GM18861 (cell line): ENCODE measurements around the gene TRMT10A.

Source experiments
- ATAC-seq: cut with Tn5 transposase; IDR thresholded peaks from one replicate; pipeline ENCODE4 v1.9.1; 2021; ENCODE audit not compliant: unreplicated experiment

TRMT10A gene, protein sequence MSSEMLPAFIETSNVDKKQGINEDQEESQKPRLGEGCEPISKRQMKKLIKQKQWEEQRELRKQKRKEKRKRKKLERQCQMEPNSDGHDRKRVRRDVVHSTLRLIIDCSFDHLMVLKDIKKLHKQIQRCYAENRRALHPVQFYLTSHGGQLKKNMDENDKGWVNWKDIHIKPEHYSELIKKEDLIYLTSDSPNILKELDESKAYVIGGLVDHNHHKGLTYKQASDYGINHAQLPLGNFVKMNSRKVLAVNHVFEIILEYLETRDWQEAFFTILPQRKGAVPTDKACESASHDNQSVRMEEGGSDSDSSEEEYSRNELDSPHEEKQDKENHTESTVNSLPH

DNA sequence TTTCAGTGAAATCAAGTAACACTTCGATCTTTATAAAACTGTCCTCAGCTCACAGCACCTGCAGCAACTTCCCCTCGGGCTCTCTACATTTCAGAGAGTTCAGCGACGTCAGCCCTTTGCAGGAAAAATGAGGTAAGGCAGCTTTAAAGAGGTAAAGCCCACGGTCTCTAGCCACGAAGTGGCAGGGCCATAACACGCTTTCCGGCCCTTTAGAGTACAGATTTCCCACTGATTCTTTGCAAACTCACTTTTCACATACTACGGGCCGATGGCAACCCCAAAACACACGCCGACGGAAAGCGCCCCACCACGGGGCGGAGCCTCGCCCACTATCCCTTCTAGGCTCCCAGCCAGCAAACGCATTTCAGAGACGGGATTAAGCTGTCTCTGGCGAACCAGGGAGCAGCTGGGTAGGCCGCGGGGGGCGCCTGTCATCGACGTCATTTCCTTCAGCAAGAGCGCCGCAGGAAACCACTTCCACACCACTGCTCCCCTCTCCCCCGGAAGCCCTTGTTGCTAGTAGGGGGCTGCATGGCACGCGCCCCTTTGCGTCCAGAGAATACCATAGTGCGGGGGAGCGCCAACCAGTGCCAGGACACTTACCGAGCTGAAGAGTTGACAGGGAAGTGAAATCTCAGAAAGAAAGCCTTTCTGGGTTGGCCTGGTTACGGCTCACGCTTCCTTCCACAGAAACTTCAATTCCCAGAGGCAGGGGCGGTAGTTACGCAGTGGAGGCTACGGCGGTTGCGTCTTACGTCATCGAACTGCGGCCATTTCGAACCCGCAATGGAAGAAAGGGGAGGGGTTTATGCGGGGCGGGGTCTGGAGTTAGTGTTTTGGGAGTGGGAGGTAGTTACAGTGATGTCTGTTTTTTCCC is at the start of gene TRMT10A:
TSS of gene TRMT10A (minus strand) at position 730 of the 877 bp plus-strand sequence. CDS start 4,701 bp downstream, outside the sequence.
- ATAC-seq, result peak; percentile 91

DNA sequence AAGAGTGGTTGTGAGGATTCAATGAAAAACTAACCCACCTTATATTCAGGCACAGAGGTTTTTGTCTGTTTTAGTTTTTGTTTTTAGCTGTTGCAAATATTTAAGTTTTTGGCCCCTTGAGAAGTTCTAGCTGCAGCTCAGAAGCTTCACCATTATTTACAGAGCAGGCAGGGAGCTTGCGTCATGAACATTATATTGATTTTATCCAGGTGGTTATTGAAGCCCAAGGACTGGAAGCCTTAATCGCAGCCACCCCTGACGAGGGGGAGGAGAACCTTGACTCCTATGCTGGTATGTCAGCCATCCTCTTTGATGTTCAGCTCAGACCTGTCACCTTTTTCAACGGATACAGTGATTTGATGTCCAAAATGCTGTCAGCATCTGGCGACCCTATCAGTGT is 48.9 kb upstream of the TRMT10A start:
- no peak for ATAC-seq

DNA sequence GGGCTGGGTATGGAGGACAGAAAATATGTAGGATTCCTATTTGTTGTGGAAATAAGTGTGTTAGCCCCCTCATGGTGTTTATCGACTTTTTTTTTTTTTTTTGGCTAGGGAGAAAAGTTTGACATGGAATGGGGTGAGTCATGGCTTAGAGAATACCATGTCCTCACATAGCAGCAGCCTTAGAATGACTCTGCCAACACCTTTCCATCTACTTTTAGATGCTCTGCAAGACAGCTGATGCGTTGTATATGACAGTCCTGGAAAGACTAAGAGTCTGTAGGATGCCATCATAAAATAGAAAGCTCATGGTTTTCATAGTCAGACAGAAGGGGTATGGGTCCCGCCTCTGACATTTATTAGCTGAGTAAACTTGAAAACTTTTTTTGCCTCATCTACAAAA is 48.4 kb upstream of the TRMT10A start:
- ATAC-seq, result no peak

DNA sequence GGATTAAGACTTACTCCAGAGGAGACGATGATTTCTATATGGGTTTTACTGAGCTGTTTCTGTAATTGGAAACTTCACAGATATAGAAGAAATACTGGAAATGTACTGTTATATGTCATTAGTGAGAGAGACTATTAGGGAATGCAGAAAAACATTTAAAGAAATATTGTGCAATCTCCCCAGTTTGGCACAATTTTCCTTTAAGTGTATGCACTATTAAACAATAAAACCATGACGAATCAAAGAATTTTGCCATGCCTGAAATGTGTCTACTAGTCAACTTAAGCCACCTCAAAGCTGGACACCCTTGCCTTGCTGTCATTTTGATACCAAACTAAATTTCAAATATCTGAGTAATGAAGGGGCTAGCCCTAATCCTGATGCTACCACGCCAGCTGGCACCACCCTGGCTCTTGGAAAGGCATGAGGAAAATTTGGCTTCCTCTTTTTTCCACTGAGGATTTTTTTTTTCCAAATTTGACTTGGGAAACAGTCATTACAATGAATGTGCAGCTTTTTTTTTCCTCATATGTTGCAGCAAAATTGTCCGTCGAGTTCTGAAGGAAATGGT is 46.9 kb upstream of the TRMT10A start:
- no peak for ATAC-seq

DNA sequence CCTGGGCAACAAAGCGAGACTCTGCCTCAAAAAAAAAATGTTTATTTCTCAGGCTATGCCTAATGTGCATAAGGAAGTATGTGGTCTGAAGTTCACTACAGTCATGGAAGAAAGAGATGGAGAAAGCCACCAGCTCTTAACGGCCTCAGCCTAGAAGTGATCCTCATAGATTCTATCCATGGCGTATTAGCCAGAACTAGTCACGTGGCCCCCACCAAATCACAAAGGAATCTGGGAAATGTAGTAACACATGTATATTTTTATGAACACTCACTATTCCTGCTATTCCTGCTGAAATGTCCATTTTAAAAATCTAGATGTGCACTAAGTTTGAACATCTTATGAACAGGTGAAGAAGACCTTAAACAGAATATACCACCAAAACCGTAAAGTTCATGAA is 44.6 kb upstream of the TRMT10A start:
- no peak for ATAC-seq

DNA sequence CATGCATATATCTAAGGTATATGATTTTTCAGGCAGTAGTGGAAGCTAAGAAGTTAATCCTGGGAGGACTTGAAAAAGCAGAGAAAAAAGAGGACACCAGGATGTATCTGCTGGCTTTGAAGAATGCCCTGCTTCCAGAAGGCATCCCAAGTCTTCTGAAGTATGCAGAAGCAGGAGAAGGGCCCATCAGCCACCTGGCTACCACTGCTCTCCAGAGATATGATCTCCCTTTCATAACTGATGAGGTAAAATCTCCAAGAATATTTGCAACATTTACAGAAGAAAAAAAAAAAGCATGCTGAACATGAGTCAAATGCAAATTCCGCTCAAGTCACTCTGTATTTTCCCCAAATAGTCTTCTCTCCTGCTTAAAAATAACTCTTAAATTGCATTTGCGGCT is 42.9 kb upstream of the TRMT10A start:
- ATAC-seq, result no peak

DNA sequence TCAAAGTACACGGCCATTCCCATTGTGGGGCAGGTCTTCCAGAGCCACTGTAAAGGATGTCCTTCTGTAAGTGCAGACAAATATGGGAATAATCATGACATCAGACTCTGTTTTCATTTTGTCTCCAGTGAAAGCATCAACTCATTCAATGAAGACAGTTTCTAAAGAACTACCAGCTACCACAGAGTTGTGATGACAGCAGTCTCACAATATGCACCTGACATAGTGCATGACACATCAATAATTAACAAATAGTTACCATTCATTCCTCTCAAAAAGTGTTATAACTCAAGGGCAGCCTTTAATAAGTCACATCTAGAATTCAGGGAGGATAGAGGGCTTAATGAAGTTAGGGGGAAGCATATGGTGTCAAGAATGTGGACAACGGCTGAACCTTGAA is 31.0 kb upstream of the TRMT10A start:
- ATAC-seq, result no peak

DNA sequence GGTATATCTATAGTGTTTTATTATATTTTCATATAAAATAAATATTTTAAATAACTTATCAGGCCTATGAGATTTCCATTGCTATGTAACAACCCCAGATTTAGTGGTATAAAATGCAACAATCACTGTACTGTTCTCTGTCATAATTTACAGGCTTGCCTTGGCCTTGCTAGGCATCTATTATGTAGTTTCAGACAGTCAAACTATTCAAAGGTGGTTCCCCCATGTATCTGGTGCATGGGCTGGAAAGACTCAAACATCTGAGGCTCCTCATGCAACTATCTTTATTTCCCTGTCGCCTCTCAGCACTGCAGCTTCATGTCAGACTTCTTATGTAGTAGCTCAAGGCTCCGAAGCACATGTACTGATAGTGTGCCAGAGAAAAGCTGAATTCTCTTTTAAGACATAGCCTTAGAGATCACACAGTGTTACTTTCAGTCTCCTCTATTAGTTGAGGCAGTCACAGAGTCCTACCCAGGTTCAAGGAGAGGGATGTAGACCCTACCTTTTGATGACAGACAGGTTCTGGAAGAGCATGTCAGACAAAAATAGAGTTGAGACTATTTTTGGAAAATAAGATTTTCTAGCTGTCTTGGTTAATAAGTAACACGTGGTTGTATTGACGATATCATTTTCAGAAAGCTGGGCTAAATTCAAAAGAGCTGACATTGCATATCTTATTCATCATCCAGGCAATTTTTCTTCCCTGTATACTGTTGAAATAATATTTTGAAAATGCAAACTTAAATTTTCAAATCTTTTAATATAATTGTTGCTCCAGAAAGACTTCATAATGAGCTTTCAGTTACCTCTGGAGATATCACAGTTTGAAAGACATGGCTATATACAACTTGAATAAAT is 30.2 kb upstream of the TRMT10A start:
- peak; percentile 44 for ATAC-seq

DNA sequence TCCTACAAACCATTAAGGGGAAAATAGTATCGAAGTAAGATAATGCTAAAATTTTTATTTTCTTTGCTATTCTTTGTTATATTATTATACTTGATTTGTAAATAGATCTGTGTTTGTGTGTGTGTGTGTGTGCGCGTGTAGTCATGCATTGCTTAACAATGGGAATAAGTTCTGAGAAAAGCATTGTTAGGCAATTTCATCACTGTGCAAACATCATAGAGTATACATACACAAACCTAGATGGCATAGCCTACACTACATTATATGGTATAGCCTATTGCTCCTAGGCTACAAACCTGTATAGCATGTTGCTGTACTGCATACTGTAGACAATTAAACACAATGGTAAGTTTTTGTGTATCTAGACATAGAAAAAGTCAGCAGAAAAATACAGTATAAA is 27.9 kb upstream of the TRMT10A start:
- no peak for ATAC-seq

DNA sequence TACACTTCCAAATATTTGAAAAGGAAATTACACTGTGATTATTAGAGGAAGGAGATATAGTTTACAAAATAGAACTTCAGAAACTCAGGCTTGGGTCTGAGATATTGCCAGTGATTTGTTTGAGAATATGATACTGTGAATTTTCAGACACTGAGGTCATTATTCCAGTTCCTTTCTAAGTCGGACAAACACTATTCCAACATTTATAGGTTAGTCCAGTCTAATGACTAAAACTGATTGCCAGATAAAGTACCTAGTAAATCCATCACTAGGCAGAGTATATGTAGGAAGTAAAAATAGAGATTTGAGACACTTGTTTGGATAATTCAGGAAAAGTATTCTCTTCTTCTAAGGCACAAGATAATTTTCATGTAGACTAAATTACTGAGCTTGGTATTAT is 24.0 kb upstream of the TRMT10A start:
- no peak for ATAC-seq

DNA sequence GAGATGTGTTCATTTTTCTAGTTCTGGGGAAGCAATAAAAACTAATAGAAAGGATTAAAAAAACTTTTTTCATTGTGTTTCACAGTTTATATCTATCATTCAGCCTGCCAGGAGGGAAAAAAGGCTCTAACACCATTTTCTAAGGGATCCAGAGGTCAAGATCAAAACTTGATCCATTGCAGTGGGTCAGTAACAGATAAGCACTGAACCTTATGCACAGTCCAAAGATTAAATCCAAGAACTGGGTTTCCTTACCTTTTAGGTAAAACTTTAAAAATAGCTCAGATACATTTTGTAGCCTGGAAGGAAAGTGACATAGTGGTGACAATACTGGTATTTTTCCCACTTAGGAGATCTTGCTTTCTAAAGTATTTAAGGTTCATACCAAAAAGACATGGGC is 23.5 kb upstream of the TRMT10A start:
- no peak for ATAC-seq

DNA sequence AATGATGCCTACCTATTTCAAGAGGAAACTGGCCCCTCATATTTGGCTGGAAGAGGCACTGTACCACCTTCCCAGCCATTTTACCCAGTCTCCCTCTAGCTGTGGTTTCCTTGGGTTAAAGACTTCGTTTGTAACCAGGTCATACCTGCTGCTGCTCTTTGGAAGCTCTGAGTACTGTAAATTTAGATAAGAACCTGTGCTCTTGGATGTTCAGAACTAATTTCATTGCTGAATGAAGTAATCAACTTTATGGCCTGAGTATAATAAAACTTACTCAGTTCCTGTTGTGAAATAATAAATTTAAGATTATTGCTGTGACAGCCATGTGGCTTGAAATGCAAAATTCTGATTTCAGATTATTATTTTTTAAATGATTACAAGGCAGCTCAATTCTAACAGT is 23.0 kb upstream of the TRMT10A start:
- no peak for ATAC-seq

DNA sequence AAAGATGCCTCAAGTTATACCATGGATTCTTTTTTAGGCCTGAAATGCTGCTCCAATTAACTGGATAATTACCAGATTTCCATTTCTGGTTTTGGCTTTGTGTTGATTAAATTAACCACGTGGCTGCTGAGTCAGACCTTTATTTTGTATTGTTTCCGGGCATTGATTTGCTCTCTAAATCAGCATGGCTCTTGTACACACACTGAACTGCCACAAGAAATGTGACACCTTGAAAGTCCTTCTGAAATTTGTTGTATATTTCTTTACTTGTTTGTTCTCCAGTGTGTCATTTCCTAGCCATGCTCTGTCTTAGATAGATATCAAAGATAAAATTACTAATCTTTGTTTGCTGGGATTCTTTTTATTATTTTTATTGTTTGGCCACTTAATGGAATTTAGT is 22.5 kb upstream of the TRMT10A start:
- ATAC-seq, result no peak

DNA sequence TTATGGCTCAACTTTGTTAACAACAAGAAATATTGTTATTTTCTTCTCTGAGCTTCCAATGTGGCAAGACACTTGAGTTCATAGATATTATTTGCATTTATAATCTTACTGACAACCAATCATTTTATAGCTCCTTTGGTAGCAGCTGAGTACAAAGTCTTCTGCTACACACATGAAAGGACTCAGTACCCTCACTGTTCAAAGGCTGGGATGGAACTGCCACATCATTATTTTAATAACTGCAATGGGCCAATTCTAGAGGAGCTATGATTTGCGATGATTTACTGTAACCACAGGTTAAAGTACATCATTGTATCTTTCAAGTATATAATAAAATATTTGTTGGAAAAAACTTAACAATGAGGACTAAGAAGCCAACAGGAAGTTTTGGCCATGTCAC is 21.7 kb upstream of the TRMT10A start:
- ATAC-seq, result no peak

DNA sequence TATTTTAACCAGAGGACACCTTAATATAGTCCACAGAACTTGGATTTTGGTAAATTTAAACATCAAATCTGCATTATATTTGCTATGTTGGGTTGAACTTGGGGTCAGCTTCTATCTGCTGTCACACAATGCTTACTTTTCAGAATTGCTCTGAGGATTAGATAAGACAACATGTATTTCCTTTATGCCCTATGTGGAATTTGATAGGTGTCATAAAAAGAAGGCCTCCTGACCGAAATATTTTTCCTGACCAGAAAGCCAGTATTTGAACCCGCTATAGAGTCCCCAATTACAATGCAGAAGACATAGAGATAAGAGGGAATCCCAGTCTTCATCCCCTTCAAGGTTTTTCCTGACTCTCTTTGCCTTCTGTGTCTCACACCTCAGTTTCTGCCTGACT is 14.9 kb upstream of the TRMT10A start:
- ATAC-seq, result no peak

DNA sequence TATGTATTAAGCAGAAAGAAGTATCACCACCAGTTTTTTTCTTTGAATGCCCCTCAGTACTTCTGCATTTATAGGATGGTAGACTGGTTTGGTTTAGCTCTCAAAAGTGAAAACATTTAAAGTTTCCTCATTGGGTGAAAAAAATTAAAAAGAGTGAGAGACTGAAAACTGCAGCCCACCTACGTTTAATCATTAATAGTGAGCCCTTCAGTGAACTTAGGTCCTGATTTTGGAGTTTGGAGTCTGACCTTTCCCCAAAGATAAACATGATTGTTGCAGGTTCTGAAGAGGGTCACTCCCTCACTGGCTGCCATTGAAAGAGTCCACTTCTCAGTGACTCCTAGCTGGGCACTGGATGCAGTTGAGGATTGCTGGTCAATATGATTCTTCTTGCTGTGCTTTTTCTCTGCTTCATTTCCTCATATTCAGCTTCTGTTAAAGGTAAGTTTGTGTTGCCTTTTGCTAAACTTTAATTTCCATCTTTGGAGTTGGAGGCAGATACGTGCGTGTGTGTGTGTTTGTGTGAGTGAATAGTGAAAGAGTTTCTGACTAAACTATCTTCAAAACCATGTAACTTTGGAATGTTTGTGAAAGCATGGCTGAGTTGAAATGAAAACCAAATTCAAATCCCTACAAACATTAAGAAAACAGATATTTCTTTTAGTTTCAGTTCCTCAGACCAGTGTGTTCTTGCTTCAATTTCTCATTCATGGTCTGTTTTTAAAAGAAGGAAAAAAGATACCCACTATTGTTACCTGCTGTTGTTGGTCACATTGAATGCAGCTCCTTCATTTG is 10.9 kb upstream of the TRMT10A start, which contains the start of gene MTTP:
TSS of gene MTTP (plus strand) at position 295 of the 795 bp plus-strand sequence. CDS start at position 381, 86 bp downstream.
- ATAC-seq, result peak; percentile 84

DNA sequence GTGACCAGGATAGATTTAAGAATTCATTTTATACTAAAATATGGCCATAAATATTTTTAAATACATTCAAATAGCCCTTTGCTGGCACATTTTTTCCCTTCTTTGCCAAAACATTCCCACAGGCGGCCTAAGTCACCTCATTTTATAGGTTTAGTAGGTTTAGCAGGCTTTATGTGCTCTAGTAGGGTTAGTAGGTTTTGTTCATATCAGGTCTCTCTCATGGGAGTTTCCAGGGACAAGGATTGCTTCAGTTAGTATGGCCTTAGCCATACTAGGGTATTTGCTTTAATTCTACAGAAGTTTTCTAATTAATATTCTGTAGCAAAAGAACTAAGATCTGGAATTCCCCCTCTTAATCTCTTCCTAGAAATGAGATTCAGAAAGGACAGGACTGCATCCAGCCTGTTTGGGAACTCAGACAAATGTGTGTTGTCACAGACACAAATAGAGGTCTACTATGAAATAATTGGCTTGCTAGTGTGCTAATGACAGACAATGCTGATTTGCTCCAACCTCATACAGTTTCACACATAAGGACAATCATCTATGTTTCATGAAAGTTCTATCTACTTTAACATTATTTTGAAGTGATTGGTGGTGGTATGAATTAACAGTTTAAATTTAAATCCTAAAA is 10.0 kb upstream of the TRMT10A start:
- no peak for ATAC-seq

DNA sequence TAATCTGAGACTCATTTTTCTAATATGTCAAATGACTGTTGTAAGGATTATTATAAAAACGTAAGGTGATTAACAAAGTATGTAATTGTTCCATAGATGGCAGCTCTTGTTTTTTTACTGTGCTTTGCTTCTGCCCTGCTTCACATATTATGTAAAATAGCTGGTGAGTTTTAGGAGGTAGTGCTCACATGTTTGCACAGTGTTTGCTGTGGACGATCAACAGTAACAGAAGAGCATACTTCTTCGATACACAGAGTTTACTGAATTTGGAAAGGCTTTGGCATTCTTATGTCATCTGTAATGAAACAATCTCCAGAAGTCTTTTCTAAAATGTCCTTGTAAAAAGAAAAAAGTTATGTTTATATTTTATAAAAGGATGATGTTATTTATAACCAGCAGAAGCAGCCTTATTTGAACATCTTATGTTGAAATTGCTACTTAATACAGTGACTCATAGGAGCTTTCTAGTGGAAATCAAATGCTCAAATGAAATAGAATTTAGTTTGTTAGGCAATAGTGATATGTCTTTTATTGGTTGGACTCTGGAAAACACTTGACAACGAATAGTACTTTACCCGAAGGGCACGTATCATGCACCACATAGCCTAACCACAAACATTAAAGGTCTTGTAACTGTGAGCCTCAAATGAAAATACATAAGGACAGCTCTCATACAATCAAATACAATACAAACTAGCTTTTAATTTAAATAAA is 8.8 kb upstream of the TRMT10A start:
- ATAC-seq, result no peak

DNA sequence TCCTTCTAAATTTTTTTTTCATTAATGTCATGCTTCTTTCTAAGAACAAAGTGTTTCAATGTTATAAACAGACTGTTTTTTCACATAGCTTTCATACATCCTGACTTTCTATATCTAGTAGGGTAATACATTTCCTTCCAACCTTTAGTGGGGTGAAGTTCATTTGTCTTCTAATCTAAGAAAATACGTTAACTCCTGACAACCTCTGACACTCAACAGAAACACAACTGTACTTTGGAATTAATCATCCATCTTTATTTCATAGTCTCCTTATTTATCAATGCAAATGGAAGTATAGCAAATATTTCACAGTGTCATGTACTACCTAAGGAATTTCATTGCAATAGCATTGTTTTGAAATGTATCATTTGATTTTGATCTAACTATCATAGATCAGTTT is 8.0 kb upstream of the TRMT10A start:
- ATAC-seq, result no peak
